Stimulated activated naive CD8-positive, alpha-beta T cell treated with anti-CD3 and anti-CD28 coated beads, Interleukin-15, Interleukin-2, amounts not matched to agents 100 U/mL and 50 U/mL, for 24 hours (primary cell): ENCODE data around the gene PDCD11.
A peak's percentile ranks its signal among the peaks of the same experiment; 100 is the strongest.

Experiments used
- ATAC-seq: fragments of 150-1000 bp; cut with Tn5 transposase; one replicate; pipeline ENCODE4 v1.10.0; 2021
- DNase-seq: peaks from one replicate; pipeline ENCODE4 v3.0.0; 2021

Gene PDCD11

DNA sequence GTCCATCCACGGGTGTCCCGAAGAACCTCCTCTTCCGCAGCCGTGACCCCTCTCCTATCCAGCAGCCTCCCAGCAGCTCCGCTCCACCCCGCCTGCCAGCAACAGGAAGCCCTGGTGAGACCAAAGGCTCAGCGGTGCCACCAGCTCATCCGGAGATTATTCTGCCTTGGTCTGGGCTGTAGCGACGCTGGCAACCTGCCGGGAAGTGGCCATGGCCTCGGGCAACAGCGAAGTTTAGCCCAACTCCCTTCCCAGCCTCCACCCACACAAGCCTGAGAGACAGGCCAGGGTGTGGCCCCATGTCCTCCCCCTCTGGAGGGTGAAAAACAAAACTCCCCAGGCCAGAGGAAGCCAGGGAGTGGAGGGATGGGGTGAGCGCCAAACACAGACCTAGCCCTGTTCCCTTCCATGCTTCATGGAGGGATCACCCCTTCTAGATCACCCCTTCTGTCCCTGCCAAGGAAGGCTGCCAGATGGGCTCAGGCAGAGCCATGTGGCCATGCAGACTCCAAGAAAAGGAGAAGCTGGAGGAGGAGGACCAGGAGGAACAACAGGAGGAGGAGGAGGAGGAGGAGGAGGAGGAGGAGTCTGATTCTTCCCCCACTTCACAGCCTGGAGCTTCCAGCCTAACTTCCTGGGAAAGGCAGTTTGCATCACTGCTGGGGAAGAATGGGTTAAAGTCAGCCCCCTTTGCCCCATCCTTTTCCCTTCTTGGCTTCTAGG, 54.8 kb downstream of the PDCD11 start:
- DNase-seq: peak; percentile 50
- ATAC-seq: peak; percentile 36

DNA sequence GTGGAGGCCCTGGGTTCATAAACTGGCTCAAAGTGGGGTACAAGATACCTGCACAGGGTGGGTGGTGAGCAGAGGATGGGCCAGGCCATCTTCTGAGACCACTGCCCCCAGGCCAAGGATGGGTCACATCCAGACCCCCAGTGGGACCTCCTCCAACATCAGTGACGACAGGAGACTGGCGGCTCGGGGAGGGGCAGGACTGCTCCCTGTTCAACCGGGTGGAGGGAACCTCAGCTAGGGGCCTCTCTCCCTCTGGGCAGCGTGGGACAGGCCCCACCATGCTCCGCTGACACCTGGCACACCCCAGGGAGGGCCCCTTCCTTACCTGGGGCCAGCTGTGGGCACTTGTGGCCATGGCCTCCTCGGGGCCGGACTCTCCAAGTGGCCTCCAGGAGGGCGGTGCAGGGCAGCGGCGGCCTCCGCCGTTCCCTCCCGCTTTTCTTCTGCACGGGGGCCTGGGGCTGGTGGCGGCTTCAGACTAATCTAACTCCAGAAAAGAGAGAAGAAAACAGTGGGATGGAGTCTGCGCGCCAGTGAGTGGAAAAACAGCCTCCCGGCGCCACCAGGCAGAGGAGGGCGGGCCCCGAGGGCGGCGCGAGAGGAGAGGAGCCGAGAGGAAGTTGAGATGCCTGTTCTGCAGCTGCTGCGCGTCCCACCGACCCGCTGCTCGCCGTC, 55.5 kb downstream of the PDCD11 start, which contains the start of gene CALHM2:
Gene CALHM2 (minus strand): TSS at position 540 of the 675 bp plus-strand sequence. CDS start 2,429 bp downstream, outside the sequence.
- peak; percentile 82 for ATAC-seq
- DNase-seq: peak; percentile 73

DNA sequence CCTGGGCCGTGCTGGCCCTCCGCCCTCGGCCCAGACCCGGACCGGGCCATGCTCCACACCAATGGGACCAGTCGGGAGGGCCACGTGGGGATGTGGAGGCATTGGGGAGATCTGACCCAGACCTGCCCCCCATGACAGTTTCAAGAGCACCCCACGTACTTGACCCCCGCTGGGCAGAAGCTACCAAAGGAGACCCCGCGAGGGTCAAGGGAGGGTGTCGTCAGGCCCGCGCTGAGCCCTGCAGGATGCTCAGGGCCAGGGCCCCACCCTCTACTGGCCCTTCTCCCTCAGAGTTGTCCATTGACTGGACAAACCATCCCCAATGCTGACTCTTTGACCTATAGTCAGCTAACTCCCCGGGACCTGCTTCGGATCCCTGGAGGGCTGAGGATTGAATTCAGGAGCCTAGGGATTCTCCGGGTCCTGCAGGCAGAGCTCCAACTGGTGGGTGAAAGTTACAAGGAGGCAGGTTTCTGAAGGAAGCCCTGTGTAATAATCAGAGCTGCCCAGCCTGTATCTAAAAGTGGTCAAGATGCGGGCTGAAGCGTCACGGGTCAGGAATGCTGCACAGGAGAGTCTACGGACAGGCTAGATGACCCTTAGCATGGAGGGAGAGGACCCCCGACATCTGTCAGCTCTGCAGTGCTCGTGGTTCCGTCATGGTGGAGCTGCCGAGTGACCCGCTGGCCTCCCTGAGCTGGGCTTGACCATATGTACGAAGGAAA, 56.2 kb downstream of the PDCD11 start:
- ATAC-seq: no peak
- DNase-seq: no peak

DNA sequence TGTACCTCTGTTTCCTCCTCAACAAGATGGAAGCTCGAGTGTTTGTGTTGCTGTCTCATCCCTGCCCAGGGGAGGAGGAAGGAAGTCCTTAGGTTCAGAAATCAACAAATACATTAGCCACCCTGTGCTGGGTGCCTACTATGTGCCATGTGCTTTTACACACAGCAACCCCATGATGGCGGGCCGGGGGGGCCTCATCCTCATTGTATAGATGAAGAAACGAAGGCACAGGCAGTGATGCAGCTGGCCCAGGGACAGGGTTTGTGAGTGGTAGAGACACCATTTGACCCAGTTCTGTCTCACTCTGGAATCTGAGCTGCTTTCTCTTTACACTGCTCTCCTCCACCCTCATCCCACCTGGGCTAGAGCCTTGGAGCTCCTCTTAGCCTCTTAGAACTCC, 57.6 kb downstream of the PDCD11 start:
- no peak for ATAC-seq
- no peak for DNase-seq

DNA sequence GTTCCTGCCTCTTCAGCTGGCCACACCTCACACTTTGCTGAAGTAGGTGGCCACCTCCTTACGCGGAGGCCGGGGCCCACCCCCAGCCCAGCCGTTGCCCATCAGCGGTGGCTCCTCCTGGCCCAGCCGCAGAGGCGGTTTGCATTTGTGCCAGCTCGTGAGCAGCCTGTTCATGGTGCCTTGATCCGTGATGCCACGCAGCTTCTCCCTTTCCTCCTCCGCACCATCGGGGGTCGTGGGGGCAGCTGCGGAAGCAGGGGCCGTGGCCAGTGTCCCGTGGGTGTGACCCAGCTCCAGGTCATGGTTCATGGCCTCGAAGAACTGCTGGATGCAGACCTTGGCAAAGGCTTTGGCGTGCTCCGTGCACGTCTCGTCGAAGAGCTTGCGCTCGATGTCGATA, 58.8 kb downstream of the PDCD11 start:
- ATAC-seq (no peak), DNase-seq (no peak)

DNA sequence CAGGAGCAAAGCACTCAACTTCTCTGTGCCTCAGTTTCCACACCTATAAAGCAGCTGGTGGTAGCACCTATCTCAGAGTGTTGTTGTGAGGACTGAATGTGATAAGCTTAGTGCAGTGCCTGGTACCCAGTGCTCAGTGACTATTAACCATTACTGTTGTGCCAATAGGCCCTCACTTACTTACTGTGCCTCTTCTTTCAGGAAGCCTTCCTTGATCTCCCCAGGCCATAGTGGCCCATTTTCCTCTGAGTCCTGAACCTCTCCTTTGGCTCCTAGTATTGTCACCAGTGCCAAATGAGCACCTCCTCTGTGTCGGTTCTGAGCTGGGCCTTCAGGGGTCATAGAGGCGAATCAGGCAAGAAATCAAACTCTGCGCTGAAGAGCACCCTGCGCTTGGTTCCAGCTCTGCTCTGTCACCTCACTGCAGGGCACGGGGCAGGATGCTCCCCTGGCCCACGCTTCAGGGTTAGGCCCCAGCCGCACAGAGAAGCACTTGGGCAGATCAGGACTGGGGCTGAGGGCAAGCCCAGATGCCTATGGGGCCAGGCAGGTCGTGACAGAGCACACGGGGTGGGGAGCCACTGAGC, 59.7 kb downstream of the PDCD11 start:
- ATAC-seq (no peak), DNase-seq (no peak)

DNA sequence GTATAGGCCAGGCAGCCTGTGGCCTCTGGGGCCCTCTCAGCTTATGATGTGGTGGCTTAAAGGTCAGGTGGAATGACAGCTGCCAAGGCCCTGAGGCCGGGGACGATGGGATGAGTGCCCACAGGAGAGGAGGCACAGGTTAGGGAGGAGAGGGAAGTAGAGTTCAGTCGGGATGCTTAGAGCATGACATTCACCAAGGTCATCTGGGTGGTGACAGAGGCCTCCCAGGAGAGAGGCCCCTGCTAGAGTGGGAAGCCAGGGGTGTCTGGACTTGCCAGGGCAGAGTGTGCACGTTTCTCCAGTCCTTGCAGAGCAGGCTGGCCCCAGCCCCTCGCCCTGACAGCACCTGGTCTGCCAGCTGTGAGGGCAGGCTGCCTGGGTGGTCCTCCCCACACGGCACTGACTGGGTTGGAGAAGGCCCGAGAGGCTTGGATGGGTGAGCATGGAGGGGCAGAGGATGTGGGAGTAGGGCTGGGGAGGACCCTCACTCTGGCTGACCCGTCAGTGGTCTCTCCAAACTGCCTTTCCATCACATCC, 60.8 kb downstream of the PDCD11 start:
- no peak for ATAC-seq
- no peak for DNase-seq

DNA sequence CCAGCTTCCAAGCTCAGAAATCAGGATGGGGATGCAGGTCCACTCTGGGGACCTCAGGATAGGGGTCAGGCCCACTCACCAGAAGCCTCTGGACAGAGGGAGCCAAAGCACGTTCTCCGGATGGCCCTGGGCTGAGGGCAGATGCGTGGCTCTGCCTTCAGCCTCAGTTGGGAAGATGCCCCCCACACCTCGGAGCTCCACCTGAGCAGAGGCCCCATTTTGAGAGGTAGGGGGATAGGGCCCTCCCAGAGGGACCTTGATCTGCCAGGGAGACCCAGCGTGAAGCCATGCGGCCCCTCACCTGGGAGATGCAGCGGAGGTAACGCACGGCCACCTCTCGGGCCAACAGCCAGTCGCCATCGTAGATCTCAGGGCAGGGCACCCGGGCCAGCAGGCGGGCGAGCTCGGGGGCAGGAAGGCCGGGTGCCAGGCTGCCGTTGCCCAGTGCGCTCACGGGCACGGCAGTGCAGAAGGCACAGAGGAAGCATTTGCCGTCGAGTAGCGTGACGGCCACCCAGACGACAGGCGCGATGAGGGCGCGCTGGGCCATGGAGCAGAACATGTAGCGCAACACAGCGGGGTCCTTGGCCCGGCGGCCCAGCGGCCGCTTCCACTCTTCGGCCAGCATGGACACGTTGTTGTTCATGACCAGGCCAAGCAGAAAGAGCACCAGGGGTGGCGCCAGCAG, 61.6 kb downstream of the PDCD11 start:
- DNase-seq: no peak
- no peak for ATAC-seq

DNA sequence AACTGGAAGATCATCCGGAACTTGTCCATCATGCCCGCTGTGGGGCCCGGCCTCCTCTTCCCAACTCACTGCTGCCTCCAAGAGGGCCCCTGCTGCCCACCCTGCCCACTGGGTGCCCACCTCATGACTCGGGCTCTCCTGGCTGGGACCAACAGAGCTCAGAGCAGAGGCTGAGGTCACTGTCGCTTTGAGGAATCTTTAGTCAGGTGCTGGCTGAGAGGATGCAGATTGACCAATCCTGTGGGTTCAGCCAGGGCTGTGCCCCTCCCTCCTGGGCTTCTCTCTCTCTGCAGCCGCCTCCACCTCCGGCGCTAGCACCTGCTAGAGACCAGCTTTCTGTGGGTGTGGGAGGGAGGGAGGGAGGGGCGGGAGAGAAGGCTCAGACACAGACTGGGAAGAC, 62.3 kb downstream of the PDCD11 start, which contains the start of gene CALHM1:
Gene CALHM1 (minus strand): TSS at position 181 of the 400 bp plus-strand sequence. CDS start 149 bp downstream, at position 32.
- DNase-seq (no peak), ATAC-seq (peak; percentile 47)

DNA sequence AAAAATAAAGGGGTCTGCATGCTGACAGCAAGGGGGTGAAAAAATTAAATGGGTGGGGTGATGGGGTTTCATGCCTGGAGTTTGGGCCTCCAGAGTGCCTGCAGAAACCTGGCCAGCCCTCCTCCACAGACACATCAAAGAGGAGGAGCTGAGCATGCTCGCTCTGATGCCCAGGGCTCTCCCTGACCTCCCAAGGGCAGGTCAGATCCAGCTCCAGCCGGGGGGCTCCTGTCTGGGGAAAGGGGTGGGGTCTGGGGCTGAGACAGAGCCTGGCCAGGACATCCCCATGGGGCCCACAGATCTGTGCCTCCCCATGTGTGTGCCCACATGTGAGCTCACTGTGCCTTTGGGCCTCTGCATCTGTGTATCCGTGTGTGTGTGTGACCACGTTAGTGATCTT, 63.2 kb downstream of the PDCD11 start:
- DNase-seq (no peak), ATAC-seq (no peak)

DNA sequence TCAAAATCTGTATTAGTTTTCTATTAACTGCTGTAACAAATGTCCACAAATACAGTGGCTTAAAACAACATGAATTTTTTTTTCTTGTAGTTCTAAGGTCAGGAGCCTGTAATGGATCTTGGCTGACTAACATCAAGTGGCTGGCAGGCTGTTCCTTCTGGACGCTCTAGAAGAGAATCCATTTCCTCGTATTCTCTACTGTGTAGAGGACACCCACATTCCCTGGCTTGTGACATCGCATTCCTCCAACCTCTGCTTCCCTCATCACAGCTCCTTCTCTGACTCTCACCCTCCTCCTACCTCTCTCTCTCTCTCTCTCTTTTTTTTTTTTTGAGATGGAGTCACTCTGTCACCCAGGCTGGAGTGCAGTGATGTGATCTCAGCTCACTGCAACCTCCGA, 67.1 kb downstream of the PDCD11 start:
- DNase-seq (no peak), ATAC-seq (no peak)

DNA sequence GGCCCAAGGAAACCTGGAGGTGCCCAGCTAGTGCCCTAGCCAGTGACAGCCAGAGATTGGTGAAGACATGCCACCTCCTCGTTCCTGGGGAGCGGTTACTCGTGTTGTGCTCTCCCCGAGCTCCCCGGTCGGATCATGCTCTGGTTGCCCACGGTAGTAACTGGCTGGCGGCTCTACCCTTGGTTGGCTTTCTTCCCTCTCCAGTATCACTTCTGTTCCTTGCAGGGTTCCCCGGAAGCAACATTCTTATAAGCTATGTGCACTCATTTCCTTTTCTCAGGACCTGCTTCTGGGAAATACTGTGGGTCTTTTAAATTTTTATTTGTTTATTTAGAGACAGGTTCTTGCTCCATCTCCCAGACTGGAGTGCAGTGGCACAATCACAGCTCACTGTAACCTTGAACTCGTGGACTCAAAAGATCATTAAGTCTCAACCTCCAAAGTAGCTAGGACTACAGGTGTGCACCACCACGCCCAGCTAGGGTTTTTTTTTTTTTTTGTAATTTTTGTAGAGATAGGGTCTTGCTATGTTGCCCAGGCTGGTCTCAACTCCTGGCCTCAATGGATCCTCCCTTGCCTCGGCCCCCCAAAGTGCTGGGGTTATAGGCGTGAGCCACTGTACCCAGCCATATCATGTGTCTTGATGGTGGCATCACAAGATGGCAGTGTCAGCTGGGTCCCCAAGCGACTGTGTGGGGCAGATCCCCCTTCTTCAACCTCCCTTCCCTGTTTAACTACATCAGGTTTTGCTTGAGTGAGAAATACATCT, 69.2 kb downstream of the PDCD11 start:
- no peak for ATAC-seq

DNA sequence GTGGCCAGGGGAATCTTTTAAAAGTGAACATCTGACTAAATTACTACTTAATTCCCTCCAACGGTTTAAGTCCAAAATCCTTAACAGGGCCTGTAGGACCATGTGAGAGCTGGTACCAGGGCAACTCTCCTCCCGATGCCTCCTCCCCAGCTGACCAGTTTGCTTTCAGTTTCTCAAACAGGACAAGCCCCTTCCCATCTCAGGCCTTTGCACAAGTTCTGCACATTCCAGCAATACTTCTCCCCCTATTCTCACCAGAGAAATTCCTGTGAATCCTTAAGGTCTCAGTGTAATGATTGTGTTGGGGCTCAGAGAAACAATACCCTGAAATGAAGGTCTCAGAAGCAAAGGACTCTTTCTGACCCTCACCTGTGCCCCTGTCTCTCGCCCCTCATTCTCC, 70.3 kb downstream of the PDCD11 start:
- ATAC-seq (no peak), DNase-seq (no peak)

More for the DNA sequence above, 69.2 kb downstream of the PDCD11 start:
- no peak for DNase-seq

DNA sequence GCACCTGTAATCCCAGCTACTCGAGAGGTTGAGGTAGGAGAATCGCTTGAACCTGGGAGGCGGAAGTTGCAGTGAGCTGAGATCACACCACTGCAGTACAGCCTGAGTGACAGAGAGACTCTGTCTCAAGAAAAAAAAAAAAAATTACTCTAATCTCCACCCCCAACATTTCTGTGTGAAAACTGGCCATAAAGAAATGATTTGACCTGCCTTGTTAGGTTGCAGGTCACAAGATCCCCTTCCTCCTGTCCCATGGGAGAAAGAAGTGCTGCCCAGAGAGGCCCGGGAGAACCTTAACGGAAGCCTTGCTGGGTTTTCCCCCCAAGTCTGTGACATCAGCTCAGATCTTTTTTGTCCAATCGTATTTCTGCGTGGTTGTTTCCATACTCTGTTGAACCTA, 71.0 kb downstream of the PDCD11 start:
- ATAC-seq (no peak), DNase-seq (no peak)

DNA sequence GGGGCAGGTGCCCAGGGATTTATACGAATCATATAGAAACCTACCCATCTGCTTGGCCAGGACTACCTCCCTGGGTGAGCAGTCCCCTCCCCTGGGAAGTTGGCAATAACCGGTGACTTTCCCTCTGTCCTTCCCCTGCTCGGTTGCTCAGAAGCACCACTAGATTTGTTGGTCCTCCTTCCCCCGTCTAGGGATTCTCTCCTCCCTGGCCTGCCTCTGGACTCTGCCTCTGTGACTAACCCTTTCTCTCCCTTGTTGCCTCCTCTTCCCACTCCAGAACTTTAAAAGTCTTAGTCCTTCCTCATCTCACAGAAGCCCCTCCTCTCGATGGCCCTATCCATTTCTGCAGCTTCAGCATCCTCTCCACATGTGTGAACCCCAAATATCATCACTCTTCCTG, 72.8 kb downstream of the PDCD11 start:
- DNase-seq: no peak
- no peak for ATAC-seq

DNA sequence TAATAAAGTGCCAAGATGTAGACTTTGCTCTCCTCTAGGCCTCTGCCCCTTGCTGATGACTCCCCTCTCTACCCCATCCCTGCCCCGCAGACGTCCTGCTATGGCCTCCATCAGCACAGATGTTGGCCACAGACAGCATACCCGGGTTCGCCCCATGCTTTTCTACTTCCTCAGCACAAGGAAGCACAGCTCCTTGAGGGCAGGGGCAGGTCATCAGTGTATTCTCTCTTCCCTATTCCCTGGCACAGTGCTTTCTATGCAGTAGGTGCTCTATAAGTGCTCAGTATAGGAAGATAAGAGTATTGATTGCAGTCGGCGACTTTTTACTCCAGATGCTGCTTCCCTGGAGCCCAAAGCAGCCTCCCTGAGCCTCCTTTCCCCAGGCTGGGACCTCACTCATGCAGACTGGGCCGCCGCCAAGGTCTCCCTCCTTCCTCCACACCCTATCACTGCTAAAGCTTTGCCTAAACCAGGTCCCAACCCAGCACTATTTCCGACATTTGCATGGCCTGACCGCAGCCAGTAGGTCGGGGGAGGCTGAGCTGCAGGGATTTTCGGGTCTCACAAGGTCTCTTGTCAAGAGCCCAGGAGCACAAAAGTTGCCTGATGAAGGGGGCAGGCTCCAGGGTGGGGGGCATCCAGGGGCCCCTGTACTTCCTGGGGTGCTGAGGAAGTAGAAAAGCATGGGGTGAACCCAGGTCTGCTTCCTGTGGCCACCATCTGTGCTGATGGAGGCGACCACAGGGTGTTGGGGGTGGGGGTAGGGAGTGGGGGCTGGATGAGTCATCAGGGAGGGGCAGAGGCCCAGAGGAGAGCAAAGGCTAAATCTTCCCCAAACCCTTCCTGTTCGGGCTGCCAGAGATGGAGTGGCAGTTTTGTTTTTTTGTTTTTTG, 74.6 kb downstream of the PDCD11 start:
- ATAC-seq (peak; percentile 86), DNase-seq (peak; percentile 75)

DNA sequence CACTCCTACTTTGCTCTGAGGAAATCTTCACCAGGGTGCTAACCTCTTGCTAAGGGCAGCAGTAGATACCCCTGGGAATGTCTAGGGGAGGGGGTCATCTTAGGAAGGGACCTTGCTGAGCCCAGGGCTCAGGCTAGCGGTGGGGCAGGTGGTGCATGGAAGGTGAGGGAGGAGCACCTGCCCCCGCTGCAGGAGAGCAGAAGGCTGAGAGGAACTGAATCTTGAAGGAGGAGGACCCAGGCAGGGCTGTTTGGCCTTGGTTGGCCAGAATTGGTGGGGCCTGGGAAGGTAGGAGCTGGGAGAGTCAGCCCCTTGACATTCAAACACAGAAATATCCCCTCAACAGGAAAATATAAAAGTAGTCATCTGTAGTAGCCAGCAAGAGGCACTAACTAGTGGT, 75.6 kb downstream of the PDCD11 start:
- ATAC-seq (no peak), DNase-seq (no peak)

DNA sequence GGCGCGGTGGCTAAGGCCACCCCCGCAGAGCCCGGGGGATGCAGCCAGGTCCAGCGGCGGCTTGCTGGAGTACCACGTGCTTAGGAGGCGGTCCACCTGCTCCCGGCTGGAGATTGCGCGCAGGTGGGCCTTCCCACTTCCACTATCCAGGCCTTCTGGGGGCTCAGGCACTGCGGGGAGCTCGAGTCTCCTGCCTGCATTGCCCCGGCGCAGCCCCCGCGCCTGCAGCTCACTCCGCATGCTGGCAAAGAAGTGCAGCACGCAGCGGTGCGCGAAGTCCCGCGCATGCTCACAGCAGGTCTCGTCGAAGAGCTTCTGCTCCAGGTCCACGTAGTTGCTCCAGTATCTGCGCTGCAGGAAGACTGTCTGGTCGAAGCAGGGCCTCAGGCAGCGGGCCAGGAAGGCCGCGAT, 76.8 kb downstream of the PDCD11 start:
- ATAC-seq: no peak
- no peak for DNase-seq

DNA sequence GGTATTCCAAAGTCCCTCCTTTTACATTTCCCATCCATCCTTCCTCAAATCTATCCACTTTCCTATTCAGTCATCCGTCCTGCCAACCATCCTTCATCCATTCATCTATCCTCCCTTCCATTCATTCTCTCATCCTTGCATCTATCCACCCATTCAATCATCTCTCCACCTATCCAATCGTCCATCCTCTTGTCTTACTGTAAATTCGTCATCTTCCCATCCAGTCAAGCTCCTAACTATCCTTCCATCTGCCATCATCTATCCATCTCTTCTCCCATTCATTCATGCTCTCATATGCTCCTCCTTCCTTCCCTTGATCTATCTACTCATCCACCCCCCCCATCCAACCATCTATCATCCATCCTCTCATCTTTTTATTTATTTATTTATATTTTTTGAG, 77.7 kb downstream of the PDCD11 start:
- ATAC-seq: no peak
- DNase-seq: no peak

DNA sequence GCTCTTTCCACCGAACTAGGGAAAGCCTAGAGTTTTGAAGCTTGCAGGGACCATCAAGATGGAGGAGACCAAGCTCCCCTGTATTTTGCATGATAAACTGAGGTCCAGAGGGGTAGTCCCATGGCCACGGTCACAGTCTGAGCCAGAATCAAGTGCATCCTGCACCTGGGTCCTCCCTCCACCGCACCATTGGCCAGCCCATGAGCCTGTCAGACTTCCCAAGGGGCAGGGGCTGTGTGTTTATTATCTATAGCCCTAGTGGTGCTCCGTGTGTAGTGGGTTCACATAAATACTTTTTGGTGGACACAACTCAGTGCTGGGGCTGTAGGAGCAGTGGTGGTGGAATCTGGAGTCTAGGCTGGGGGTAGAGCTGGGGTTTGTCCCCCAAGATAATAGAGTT, 79.0 kb downstream of the PDCD11 start:
- DNase-seq (no peak), ATAC-seq (no peak)
